Kidney glomerular epithelial cell (primary cell): ENCODE data around the gene CYP21A2.
"Not testable (repeated sequence)": the region's sequence is repeated elsewhere in the genome, so short reads cannot be mapped to it uniquely, and the experiment has no call there.

Experiments
- DNase-seq: peaks from one replicate; lab custom pipeline; 2025; lab: John Stamatoyannopoulos, UW

Gene CYP21A2

DNA sequence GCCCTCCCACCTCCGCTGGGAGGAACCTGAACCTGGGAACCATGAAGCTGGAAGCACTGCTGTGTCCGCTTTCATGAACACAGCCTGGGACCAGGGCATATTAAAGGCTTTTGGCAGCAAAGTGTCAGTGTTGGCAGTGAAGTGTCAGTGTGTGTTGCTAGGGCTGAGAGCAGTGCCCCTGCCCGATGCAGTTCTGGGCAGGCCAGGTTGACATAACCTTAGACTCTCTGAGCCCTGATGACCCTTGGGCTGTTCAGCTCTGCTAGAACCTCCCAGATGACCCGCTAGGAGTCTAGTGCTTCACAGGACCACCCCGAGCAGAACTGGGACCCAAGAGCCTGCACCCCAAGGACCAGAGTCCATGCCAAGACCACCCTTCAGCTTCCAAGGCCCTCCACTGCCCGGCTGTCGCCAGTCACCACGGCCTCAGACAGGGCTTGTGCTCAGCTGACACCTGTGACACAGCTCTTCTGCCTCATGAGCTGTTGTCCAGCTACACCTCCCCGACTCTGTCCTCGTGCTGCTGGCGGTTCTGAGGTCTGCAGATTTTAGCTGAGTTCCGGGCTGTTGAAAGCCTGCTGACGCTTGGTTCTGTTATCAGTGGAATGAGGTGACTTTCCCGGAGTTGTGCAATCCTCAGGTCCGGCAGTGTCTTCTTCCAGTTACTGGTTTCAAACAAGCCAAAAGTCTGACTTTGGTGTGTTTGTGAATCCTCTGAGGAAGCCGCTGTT, 2.8 kb upstream of the CYP21A2 start:
- not testable (repeated sequence) for DNase-seq

DNA sequence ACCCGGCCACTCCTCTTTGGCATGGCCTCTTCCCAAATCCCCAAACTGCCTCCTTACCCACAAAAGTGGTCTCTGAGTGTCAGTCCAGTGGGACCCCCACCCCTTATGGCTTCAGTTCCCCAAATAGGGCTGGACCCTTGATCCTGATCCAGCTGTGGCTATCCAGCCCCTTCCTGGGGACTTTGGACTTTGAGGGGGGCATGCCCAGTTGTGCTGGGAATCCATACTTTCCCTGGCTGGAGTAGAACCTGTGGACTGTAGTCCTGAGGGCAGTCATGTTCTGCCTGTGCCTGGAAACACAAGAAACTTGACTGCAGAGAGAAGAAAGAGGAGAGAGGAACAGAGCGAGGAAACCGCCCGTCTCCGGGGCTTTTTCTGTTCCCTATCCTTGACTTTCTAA, 1.1 kb upstream of the CYP21A2 start:
- DNase-seq = not testable (repeated sequence)

DNA sequence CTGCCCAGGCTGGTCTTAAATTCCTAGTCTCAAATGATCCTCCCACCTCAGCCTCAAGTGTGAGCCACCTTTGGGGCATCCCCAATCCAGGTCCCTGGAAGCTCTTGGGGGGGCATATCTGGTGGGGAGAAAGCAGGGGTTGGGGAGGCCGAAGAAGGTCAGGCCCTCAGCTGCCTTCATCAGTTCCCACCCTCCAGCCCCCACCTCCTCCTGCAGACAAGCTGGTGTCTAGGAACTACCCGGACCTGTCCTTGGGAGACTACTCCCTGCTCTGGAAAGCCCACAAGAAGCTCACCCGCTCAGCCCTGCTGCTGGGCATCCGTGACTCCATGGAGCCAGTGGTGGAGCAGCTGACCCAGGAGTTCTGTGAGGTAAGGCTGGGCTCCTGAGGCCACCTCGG, 663 bp downstream of the CYP21A2 start:
- not testable (repeated sequence) for DNase-seq

DNA sequence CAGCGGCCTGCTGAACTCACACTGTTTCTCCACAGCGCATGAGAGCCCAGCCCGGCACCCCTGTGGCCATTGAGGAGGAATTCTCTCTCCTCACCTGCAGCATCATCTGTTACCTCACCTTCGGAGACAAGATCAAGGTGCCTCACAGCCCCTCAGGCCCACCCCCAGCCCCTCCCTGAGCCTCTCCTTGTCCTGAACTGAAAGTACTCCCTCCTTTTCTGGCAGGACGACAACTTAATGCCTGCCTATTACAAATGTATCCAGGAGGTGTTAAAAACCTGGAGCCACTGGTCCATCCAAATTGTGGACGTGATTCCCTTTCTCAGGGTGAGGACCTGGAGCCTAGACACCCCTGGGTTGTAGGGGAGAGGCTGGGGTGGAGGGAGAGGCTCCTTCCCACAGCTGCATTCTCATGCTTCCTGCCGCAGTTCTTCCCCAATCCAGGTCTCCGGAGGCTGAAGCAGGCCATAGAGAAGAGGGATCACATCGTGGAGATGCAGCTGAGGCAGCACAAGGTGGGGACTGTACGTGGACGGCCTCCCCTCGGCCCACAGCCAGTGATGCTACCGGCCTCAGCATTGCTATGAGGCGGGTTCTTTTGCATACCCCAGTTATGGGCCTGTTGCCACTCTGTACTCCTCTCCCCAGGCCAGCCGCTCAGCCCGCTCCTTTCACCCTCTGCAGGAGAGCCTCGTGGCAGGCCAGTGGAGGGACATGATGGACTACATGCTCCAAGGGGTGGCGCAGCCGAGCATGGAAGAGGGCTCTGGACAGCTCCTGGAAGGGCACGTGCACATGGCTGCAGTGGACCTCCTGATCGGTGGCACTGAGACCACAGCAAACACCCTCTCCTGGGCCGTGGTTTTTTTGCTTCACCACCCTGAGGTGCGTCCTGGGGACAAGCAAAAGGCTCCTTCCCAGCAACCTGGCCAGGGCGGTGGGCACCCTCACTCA, 1.4 kb downstream of the CYP21A2 start:
- not testable (repeated sequence) for DNase-seq

DNA sequence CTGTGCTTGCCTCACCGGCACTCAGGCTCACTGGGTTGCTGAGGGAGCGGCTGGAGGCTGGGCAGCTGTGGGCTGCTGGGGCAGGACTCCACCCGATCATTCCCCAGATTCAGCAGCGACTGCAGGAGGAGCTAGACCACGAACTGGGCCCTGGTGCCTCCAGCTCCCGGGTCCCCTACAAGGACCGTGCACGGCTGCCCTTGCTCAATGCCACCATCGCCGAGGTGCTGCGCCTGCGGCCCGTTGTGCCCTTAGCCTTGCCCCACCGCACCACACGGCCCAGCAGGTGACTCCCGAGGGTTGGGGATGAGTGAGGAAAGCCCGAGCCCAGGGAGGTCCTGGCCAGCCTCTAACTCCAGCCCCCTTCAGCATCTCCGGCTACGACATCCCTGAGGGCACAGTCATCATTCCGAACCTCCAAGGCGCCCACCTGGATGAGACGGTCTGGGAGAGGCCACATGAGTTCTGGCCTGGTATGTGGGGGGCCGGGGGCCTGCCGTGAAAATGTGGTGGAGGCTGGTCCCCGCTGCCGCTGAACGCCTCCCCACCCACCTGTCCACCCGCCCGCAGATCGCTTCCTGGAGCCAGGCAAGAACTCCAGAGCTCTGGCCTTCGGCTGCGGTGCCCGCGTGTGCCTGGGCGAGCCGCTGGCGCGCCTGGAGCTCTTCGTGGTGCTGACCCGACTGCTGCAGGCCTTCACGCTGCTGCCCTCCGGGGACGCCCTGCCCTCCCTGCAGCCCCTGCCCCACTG, 2.3 kb downstream of the CYP21A2 start:
- not testable (repeated sequence) for DNase-seq

DNA sequence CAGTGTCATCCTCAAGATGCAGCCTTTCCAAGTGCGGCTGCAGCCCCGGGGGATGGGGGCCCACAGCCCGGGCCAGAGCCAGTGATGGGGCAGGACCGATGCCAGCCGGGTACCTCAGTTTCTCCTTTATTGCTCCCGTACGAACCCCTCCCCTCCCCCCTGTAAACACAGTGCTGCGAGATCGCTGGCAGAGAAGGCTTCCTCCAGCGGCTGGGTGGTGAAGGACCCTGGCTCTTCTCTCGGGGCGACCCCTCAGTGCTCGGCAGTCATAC, 2.8 kb downstream of the CYP21A2 start:
- not testable (repeated sequence) for DNase-seq

DNA sequence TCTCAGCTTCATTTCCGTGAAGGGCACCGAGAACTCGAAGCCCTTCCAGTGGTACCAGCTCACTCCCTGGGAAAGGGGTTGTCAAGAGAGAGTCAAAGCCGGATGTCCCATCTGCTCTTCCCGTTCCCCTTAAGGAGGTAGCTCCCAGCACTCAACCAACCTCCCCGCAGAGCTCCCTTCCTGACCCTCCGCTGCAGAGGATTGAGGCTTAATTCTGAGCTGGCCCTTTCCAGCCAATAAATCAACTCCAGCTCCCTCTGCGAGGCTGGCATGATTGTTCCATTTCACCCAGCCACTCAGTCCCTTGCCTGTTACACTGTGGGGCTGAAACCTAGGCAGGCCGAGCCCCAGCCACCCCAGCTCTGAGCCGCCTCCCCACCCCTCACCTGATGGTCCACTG, 3.2 kb downstream of the CYP21A2 start:
- DNase-seq = not testable (repeated sequence)

DNA sequence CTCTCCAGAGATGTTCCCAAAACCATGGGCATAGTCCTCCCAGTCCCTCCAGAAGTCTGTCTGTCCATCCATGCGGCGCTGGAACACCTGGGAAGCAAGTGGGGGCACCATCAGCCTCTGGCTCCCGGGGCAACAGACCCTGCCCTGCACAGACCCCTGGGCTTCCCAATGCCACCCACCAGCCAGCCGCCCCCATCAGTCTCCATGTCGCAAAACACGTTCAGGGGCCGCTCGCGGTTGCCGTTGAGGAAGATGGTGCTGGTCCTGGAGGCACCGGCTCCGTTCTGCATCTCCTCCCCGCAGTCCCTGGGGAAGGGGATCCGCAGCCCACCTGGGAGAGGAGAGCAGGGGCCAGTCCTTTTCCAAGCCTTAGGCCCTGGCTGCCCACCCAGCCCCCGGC, 4.1 kb downstream of the CYP21A2 start:
- not testable (repeated sequence) for DNase-seq

DNA sequence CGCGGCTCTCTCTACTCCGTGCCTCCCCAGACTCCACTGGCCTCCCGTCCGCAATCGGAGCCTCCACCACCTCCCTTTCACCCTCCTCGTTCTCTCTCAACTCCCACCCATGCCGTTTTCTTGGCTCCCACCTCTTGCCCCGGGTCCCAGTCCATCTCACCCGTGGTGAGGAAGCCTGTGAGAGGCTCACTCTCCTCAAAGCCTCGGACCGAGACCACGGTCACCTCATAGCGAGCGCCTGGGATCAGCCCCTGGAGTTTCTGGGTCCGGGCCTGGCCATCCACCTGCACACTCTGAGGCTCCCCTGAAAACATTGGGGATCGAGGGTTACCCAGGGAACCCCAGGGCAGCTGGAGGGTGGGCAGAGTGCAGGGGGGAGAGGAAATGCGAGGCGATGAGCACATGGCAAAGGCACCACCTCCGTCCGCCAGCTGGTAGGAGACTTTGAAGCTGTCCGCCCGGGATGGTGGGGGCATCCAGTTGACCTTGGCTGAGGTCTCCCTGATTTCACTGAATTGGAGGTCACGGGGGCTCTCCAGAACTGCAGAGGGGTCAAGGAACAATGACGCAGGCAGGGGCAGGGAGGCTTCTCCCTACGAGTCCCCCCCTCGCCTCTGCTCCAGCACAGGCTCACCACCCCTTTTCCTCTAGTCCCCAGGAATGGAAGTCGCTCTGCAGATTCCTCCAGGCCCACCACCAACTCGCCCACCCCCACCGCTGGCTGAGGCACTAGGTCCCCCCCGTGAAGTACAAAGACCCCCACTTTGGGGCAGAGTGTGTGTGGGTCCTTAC, 5.6 kb downstream of the CYP21A2 start:
- not testable (repeated sequence) for DNase-seq

DNA sequence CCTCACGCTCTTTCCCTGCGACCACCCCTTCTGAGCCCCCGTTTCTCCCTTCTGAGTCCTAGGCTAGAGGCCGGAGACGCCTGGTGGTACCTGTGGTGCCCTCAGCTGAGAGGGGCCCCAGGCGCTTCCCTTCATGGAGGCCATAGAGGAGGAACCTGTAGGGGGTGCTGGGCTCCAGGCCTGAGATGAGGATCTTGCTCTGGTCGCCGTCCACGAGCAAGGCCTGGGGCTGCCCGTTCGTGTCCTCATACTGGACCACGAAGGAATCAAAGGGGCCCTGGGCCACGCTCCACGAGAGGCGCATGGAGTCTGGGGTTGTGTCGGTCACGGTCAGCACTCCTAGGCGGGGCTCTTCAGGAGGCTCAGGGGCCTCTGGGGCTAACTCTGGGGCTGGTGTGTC, 6.7 kb downstream of the CYP21A2 start:
- DNase-seq = not testable (repeated sequence)

DNA sequence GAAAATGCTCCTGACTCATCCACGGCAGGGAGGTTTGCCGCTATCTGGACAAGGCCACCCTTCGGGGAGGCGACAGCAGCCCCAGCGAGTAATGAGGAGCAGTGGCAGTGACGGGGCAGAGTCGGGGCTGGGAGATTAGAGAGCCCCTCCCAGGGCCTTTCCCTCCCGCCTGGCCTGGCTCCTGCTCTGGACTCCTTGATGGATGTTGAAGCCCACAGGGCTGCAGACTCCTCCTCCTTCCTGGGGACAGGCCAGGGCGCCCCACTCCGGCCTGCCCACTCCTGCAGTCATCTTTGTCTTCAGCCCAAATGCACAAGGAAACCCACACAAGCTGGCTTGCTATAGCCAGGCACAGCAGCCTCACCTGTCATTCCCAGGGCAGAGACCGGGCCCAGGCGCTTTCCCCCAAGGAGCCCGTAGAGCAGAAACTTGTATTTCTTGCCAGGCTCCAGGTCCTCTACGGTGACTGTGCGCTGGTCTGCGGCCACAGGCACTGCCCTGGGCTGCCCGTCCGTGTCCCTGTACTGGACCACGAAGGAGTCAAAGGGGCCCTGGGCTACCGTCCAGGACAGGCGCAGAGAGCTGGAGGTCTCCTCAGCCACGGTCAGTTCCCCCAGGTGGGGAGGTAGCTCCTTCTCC, 7.7 kb downstream of the CYP21A2 start:
- no peak for DNase-seq

DNA sequence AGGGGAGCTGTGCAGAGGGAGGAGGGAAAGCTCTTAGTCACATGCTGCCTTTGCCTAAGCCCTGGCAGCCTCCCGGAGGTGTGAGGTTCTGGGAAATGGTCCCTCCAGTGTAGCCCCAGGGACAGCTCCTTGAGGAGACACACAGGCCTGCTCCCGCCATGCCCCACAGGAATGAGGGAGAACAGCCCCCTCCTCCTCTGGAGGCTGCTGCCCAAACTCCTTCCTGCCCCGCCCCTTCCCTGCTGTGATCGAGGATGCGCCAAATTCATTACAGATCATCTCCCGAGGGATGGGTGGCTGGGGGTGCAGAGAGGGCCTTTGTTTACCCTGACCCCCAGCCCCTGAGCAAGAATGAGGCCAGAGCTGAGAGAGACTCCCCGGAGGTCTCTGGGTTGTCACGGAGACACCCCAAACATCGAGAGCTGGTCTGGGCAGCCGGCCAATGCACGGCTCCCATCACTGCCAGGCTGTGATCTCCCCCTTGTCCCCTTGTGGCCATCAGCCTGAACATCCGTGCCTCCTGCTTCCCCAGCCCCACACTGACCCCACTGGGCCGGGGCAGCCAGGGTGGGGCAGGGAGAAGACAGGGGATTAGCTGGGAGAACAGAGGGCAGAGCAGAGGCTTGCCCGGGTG, 8.4 kb downstream of the CYP21A2 start:
- no peak for DNase-seq

DNA sequence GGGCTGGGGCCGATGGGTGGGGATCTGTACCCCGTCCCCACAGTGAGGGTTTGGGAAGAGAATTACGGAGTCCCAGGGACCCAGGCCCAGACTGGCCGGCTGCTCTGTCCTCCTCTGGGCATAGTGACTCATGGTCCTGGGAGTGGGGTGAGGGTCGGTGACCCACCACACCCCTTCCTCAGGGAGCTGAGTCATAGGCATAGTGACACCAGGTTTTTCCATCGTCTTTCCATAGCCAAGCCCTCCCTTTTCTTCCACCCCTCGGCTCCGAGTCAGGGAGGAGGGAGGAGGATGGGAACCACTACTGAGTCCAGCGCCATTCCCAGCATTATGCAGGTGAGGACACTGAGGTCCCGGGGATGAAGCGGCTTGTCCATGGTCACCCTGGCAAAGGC, 8.9 kb downstream of the CYP21A2 start:
- no peak for DNase-seq

DNA sequence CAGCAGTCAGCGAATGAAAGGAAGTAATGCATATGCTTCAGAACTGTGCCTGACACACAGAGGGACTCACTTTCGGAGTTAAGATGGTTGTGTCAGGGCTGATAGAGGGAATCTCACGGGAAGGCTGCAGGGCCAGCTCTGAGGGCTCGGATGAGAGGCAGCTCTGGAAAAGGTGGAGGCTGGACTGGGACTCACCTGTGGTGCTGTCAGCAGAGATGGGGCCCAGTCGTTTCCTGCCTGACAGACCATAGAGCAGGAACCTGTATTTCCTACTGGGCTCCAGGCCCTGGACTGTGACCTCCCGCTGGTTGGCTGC, 9.3 kb downstream of the CYP21A2 start:
- no peak for DNase-seq

DNA sequence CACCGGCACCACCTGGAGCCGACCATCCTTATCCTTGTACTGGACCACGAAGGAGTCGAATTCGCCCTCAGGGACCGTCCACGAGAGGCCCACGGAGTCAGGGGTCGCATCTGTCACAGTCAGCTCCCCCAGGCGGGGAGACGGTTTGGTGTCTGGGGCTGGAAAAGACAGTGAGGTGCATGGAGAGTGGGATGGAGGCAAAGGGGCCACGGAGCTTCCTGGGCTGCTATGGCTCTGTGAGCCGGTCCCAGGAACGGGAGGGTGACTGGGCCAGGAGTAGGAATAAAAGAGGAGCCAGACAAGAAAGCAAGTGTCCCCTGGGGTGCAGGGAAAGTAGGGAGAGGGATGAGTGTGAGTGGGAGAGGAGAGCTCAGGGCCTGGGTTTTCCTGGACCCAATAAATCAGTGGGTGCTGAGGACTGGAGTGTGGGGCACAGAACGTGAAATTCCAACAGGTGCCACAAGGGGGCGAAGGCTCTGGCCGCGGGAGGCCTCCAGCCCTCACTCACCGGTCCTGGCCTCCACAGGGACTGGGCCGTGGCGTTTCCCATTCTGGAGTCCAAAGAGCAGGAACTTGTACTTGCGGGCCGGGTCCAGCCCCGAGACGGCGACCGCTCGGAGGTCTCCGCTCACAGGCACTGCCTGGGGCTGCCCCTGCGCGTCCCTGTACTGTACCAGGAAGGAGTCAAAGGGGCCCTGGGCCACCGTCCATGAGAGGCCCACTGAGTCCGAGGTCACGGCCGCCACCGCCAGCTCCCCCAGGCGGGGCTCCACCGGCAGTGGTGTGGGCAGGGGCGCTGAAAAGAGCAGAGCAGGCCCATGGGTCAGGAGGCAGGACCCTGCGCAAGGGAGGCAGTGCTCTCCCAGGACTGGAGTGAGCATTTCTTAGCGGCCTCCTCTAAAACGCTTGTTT, 9.9 kb downstream of the CYP21A2 start:
- DNase-seq = peak; percentile 26

DNA sequence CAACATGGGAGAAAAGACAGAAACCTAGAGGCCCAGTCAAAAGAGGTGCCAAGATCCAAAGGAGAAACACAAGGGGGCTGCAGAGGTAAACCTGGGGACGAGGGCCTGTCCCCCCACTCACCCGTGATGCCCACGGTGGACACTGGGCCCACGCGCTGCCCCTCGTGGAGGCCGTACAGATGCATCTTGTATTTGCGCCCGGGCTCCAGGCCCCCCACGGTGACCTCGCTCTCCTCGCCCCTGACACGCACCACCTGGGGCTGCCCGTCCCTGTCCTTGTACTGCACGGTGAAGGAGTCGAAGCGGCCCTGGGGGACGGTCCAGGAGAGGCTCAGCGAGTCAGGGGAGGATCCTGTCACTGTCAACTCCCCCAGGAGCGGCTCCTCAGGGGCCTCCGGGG, 10.9 kb downstream of the CYP21A2 start:
- DNase-seq = not testable (repeated sequence)

DNA sequence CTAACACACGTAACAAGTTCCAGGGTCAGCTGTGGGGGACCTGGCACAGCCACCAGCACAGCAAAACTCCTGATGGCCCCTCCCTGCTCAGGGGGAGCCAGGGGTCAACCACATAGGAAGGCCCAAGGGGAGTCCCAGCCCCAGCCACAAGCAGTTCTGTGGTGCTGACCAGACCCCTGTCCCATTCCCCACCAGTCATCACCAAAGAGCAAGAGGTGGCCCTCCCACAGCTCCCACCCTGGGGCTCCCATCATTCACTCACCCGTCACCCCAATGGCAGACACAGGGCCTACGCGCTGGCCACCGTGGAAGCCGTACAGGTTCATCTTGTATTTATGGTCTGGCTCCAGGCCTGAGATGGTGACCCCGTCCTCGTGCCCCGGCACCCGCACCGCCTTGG, 11.5 kb downstream of the CYP21A2 start:
- not testable (repeated sequence) for DNase-seq

DNA sequence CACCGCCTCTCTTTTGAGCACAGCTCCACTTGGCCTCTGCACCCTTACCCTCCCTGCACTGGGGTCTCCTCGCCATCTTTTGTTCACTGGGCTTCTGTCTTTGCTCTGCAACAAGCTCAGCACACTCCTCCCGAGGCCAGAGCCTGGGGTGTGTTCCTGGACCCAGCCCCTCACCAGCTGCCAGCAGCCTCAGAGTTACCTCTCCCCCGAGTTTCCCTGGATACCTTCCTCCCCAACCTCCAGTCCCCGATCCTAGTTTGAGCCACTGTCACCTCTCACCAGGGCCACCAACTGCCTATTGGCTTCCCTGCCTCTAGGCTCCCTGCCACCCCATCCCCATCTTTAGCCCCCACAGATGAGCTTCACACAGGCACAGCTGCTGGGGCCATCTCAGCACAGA, 12.3 kb downstream of the CYP21A2 start:
- DNase-seq = no peak

DNA sequence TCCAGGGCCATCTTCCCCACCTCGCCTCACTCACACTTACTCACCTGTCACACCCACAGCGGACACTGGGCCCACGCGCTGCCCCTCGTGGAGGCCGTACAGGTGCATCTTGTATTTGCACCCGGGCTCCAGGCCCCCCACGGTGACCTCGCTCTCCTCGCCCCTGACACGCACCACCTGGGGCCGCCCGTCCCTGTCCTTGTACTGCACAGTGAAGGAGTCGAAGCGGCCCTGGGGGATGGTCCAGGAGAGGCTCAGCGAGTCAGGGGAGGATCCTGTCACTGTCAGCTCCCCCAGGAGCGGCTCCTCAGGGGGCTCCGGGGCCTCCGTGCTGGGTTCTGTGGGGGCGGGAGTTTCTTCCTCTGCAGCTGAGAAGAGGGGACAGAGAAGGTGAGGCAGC, 14.4 kb downstream of the CYP21A2 start:
- not testable (repeated sequence) for DNase-seq

DNA sequence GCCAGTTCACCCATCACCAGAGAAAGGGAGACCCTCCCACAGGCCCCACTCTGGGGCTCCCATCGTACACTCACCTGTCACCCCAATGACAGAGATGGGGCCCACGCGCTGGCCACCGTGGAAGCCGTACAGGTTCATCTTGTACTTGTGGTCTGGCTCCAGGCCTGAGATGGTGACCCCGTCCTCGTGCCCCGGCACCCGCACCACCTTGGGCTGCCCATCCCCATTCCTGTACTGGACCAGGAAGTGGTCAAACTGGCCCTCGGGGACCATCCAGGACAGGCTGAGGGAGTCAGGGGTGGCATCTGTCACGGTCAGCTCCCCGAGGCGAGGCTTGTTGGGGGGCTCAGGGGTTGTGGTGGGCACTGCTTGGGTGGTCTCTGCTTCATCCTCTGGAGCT, 15.1 kb downstream of the CYP21A2 start:
- not testable (repeated sequence) for DNase-seq
